ENCODE results near the gene TNPO3.

TNPO3 gene

GRCh38 chr7:129054438-129055293, at the start of gene TNPO3:
Gene TNPO3, minus strand, starts transcription at chr7:129055111. Its CDS starts 341 bp downstream, at chr7:129054770.
- peak; percentile 86 for DNase-seq

- no peak for DNase-seq
Measured at GRCh38 chr7:129103561-129104324, 48.8 kb upstream of the TNPO3 start.

DNA sequence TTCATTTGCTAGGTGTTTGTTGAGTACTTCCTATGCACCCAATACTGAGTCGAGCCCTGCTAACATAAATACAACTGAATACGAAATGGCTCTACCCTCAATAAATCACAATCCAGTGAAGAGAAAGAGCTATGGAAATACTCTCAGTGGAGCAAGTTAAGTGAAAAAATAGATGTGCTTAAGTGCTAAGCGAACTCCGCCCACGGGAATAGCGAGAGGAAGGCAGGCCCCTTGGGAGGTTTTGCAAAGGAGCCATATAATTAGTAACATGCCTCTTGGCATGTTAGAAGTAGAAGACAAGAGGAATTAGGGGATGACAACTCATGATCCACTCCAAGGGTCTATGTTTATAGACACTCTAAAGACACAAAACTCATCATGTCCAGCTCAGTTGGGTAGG, 46.8 kb upstream of the TNPO3 start:
- DNase-seq, result no peak

DNA sequence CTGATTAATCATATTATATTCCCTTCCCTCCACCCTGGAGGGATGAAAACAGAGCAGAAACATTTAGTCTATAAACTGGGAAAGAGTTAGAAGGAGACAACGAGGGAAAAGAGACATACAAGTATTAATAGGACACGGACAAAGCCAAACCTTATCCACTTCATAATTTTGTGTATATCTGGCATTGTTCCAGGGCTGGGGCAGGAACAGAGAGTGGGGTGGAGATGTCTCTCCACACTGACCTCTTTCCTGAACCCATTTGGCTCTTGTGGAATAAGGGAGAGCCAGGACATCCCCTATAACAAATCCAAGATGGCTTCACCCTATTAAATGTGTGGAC, 45.9 kb upstream of the TNPO3 start:
- DNase-seq, result no peak

- DNase-seq, result no peak
Measured at GRCh38 chr7:129098409-129099084, 43.6 kb upstream of the TNPO3 start.

DNA sequence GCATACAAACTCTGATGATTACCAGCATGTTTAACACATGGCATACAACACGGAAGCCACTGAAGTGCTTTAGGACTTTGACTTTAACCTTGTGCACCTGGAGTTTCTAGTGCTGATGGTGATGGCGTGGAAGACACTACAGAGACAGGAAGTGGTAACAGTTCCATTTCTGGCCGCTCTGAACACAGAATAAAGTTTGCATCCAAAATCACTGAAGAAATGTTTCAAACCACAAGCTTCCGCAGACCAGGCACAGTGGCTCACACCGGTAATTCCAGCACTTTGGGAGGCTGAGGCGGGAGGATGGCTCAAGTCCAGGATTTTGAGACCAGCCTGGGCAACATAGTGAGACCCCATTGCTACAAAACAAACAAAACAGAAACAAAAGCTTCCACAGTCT, 40.3 kb upstream of the TNPO3 start:
- no peak for DNase-seq

- no peak for DNase-seq
Measured at GRCh38 chr7:129094501-129094900, 39.6 kb upstream of the TNPO3 start.

- no peak for DNase-seq
Measured at GRCh38 chr7:129093867-129094456, 39.1 kb upstream of the TNPO3 start.

- DNase-seq, result peak; percentile 87
Measured at GRCh38 chr7:129091484-129092002, 36.6 kb upstream of the TNPO3 start.

DNA sequence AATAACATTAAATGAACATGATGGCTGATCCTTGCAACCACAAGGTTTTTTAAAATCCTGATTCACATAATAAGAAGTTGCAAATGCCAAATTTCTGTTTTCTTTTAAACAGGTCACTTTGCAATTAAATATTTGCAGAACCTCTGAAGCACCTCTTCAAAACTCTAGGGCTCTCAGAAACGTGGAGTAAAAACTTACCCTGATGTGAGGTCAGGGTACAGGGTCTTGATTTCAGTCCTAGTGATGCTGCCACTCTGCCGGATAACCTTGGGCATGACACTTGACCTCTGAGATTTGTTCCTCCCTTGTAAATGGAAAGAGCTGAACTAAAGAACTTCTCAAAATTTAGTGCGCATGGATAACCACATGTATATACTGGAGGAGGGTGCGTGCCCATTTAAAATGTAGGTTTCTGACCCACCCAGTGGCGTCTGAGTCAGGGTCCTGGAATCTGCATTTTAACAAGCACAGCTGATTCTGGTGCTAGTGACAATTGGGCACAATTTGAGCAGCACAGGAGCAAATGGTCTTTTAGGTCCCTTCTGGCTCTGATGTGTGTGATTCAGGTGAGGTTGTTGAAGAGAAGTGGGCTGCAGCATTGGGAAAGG, 35.5 kb upstream of the TNPO3 start:
- DNase-seq, result no peak

DNA sequence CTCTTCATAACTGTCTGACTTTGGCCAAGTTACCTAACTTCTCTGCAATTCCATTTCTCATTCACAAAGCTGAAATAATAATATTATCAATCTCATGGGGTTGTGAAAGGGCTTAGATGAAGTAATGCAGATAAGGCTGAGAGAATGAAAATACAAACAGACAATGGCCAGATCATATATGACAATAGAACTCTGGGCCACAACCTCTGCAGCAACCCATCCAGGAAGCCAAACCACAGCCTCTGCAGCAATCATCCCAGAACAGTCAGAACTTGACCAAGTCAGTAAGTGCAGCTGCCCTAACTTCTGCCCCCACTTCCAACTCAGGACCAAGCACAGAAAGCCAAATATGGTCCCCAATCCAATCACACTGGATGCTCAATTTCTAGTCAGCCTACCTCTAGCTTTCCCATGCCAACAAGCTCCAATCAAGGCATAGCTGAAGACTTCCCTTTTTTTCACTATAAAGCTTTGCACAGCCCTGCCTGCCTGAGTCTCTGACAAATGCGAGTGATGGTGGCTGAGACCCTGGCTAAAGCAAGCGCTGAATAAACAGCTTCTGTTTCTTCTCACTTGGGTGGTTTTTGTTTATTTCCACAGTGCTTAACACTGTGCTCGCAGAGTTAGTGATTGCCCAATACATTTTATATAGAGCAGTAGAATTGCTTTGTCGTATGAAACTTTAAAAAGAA, 34.8 kb upstream of the TNPO3 start:
- DNase-seq, result no peak

- no peak for DNase-seq
Measured at GRCh38 chr7:129084801-129085551, 30.1 kb upstream of the TNPO3 start.

GRCh38 chr7:129083525-129083924, 28.6 kb upstream of the TNPO3 start:
- no peak for DNase-seq

GRCh38 chr7:129078455-129078854, 23.5 kb upstream of the TNPO3 start:
- no peak for DNase-seq

GRCh38 chr7:129076886-129077285, 22.0 kb upstream of the TNPO3 start:
- no peak for DNase-seq

- DNase-seq, result no peak
Measured at GRCh38 chr7:129074994-129075393, 20.1 kb upstream of the TNPO3 start.

DNA sequence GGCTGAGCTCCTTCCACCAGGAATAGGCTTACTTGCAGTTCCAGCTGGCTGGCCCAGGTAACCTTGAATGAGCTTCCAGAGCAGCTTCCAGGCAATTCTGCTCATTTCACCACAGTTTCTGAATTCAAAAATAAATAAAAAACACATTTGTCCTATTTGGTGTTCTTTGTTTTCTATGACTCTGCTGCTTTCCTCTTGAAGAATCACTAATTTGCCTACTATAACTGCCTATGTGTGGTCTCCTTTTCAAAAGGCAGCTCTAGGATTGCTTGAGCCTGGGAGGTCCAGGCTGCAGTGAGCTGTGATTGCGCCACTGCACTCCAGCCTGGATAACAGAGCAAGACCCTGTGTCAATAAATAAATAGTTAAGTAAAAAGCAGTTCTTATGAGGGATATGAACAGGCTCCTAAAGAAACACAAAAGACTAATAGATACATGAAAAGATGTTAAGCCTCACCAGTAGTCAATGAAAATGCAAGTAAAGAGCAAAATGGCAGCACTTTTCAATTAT, 19.5 kb upstream of the TNPO3 start:
- DNase-seq, result no peak

- no peak for DNase-seq
Measured at GRCh38 chr7:129073738-129074137, 18.8 kb upstream of the TNPO3 start.

GRCh38 chr7:129073204-129073603, 18.3 kb upstream of the TNPO3 start:
- DNase-seq, result no peak

DNA sequence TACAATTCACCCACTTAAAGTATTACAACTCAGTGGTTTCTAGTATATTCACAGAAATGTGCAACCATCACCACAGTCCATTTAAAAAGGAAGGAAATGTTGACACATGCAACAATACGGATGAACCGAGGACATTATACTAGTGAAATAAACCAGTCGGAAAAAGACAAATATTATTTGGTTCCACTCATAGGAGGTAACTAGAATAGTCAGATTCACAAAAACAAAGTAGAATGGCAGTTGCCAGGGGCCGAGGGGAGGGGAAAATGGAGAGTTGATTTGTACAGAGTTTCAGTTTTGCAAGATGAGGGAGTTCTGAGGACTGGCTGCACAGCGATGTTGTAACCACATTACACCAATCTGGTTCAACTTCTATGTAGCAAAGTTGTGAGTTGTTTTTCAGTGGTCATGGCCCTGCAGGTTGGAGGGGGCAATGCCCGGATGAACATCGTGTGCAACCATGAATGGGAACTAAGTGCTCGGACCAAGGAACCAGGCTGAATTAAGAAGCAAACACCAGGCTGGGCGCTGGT, 17.6 kb upstream of the TNPO3 start:
- DNase-seq, result no peak

GRCh38 chr7:129069021-129069420, 14.1 kb upstream of the TNPO3 start:
- no peak for DNase-seq
